Measurements from ENCODE around the gene ARL13B. TPM values are rescaled to one million over a fixed set of nuclear protein-coding genes. Genes with fewer than 3 reads are reported as not detected.
A peak's percentile ranks its signal among the peaks of the same experiment; 100 is the strongest.
"Not testable (repeated sequence)": the region's sequence is repeated elsewhere in the genome, so short reads cannot be mapped to it uniquely, and the experiment has no call there.

The ARL13B gene
- total RNA-seq, 2 experiments from 2014 or later: 9.8 to 11.0 TPM

- H3K4me1 Mint-ChIP-seq: no peaks in the 10 kb centered on the region
- ChIA-PET POLR2A (no interaction called here), CTCF (no interaction called here)
- H3K9me3 Mint-ChIP-seq: no peaks in the 10 kb centered on the region
- no peak for DNase-seq
- no peaks in the 10 kb centered on the region for H3K27me3 Mint-ChIP-seq
- no peak overlapping the region for H3K4me3 Mint-ChIP-seq
- H3K36me3 Mint-ChIP-seq (ENCODE audit: low read depth): peaks cover 18% of the 10 kb centered on the region
- no peak overlapping the region for H3K27ac Mint-ChIP-seq
Measured at GRCh38 chr3:94043285-94043684, 63.3 kb downstream of the ARL13B start.

- H3K27ac Mint-ChIP-seq, DNase-seq, H3K27me3 Mint-ChIP-seq, H3K4me1 Mint-ChIP-seq, H3K9me3 Mint-ChIP-seq, POLR2A ChIA-PET, H3K4me3 Mint-ChIP-seq, CTCF ChIA-PET: not testable (repeated sequence)
- peaks cover 18% of the 10 kb centered on the region for H3K36me3 Mint-ChIP-seq (ENCODE audit: low read depth)
Measured at GRCh38 chr3:94044100-94044936, 64.4 kb downstream of the ARL13B start.

- H3K4me3 Mint-ChIP-seq: no peak overlapping the region
- ChIA-PET CTCF (no interaction called here), POLR2A (no interaction called here)
- no peaks in the 10 kb centered on the region for H3K4me1 Mint-ChIP-seq
- H3K27me3 Mint-ChIP-seq: no peaks in the 10 kb centered on the region
- no peak for DNase-seq
- peaks cover 18% of the 10 kb centered on the region for H3K36me3 Mint-ChIP-seq (ENCODE audit: low read depth)
- H3K27ac Mint-ChIP-seq: no peak overlapping the region
- no peaks in the 10 kb centered on the region for H3K9me3 Mint-ChIP-seq
Measured at GRCh38 chr3:94046533-94046932, 66.6 kb downstream of the ARL13B start.

- peaks cover 14% of the 10 kb centered on the region for H3K36me3 Mint-ChIP-seq (ENCODE audit: low read depth)
- no peaks in the 10 kb centered on the region for H3K27me3 Mint-ChIP-seq
- ChIA-PET CTCF (no interaction called here), POLR2A (interaction anchor here (1.7 kb wide), 1 partner anchor 13 kb away, joined by 5 read pairs; the partner anchor contains the start of genes DHFR2 and NSUN3)
- no peaks in the 10 kb centered on the region for H3K4me1 Mint-ChIP-seq
- no peak overlapping the region for H3K4me3 Mint-ChIP-seq
- no peak for DNase-seq
- H3K27ac Mint-ChIP-seq: no peak overlapping the region
- H3K9me3 Mint-ChIP-seq: no peaks in the 10 kb centered on the region
Measured at GRCh38 chr3:94049267-94049666, 69.3 kb downstream of the ARL13B start.

GRCh38 chr3:94050546-94050945 is 70.6 kb downstream of the ARL13B start:
- Mint-ChIP-seq H3K4me3 (no peak overlapping the region), H3K27ac (no peak overlapping the region), H3K4me1 (no peaks in the 10 kb centered on the region), H3K36me3 (ENCODE audit: low read depth) (peaks cover 5% of the 10 kb centered on the region), H3K9me3 (no peaks in the 10 kb centered on the region), H3K27me3 (no peaks in the 10 kb centered on the region)
- DNase-seq: no peak
- CTCF ChIA-PET: interaction anchor here (1.0 kb wide), 1 partner anchor 12 kb away, joined by 3 read pairs; the partner anchor contains the start of genes DHFR2 and NSUN3
- POLR2A ChIA-PET: interaction anchor here (1.1 to 1.7 kb wide), 2 partner anchors 12 kb away, joined by 5 read pairs; partner anchors contain the start of genes DHFR2 and NSUN3

GRCh38 chr3:94061297-94061696 is 81.3 kb downstream of the ARL13B start:
- Mint-ChIP-seq H3K27ac (no peak overlapping the region), H3K4me3 (peak overlapping the region; percentile 9), H3K4me1 (peaks cover 37% of the 10 kb centered on the region), H3K36me3 (ENCODE audit: low read depth) (peaks cover 41% of the 10 kb centered on the region), H3K27me3 (no peaks in the 10 kb centered on the region), H3K9me3 (no peaks in the 10 kb centered on the region)
- ChIA-PET POLR2A (interaction anchor here (1.7 to 2.9 kb wide), 2 partner anchors 10 to 73 kb away, joined by 5 to 23 read pairs; no protein-coding TSS in a partner anchor), CTCF (interaction anchor here (1.6 to 2.6 kb wide), 2 partner anchors 8 to 48 kb away, joined by 3 to 11 read pairs; no protein-coding TSS in a partner anchor)
- no peak for DNase-seq

- POLR2A ChIA-PET: interaction anchor here (0.6 to 3.2 kb wide), 27 partner anchors 8 to 170 kb away, joined by 3 to 23 read pairs (median 5); partner anchors contain the start of genes ARL13B and PROS1
- Mint-ChIP-seq H3K4me1 (peaks cover 50% of the 10 kb centered on the region), H3K36me3 (ENCODE audit: low read depth) (peaks cover 56% of the 10 kb centered on the region)
Measured at GRCh38 chr3:94062513-94063404, 82.8 kb downstream of the ARL13B start, which contains the start of the genes DHFR2 and NSUN3. TSS of gene DHFR2 (minus strand) at chr3:94062916. CDS start at chr3:94061511, 1,405 bp downstream. TSS of gene NSUN3 (plus strand) at chr3:94063061. CDS start at chr3:94063127, 66 bp downstream.

GRCh38 chr3:94063496-94064119 is 83.7 kb downstream of the ARL13B start:
- CTCF ChIA-PET: interaction anchor here (0.9 to 2.6 kb wide), 5 partner anchors 8 to 61 kb away, joined by 3 to 11 read pairs (median 3); no protein-coding TSS in a partner anchor
- Mint-ChIP-seq H3K9me3 (peaks cover 8% of the 10 kb centered on the region), H3K4me1 (peaks cover 52% of the 10 kb centered on the region), H3K27ac (peak overlapping the region; percentile 98), H3K36me3 (ENCODE audit: low read depth) (peaks cover 60% of the 10 kb centered on the region), H3K4me3 (peak overlapping the region; percentile 86), H3K27me3 (no peaks in the 10 kb centered on the region)
- DNase-seq: no peak
- POLR2A ChIA-PET: interaction anchor here (0.6 to 3.2 kb wide), 18 partner anchors 8 to 171 kb away, joined by 3 to 23 read pairs (median 7); partner anchors contain the start of gene ARL13B

More at GRCh38 chr3:94062513-94063404, 82.8 kb downstream of the ARL13B start, which contains the start of the genes DHFR2 and NSUN3:
- H3K27me3 Mint-ChIP-seq: no peaks in the 10 kb centered on the region
- peak within 1 kb of the TSS; percentile 98 for H3K27ac Mint-ChIP-seq
- peak within 1 kb of the TSS; percentile 86 for H3K4me3 Mint-ChIP-seq
- H3K9me3 Mint-ChIP-seq: peaks cover 8% of the 10 kb centered on the region
- CTCF ChIA-PET: interaction anchor here (0.8 to 2.6 kb wide), 8 partner anchors 9 to 64 kb away, joined by 3 to 11 read pairs (median 3); no protein-coding TSS in a partner anchor
- DNase-seq: peak; percentile 86

GRCh38 chr3:94064243-94064860 is 84.4 kb downstream of the ARL13B start:
- H3K4me1 Mint-ChIP-seq: peaks cover 60% of the 10 kb centered on the region
- peak overlapping the region; percentile 98 for H3K27ac Mint-ChIP-seq
- H3K9me3 Mint-ChIP-seq: peaks cover 8% of the 10 kb centered on the region
- peak overlapping the region; percentile 86 for H3K4me3 Mint-ChIP-seq
- H3K36me3 Mint-ChIP-seq (ENCODE audit: low read depth): peaks cover 61% of the 10 kb centered on the region
- H3K27me3 Mint-ChIP-seq: no peaks in the 10 kb centered on the region
- POLR2A ChIA-PET: interaction anchor here (1.3 to 3.2 kb wide), 4 partner anchors 7 to 60 kb away, joined by 4 to 23 read pairs (median 14); no protein-coding TSS in a partner anchor
- CTCF ChIA-PET: interaction anchor here (1.8 kb wide), 1 partner anchor 62 kb away, joined by 10 read pairs; no protein-coding TSS in a partner anchor
- no peak for DNase-seq

- Mint-ChIP-seq H3K4me1 (peaks cover 63% of the 10 kb centered on the region), H3K9me3 (peaks cover 8% of the 10 kb centered on the region), H3K27ac (no peak overlapping the region), H3K4me3 (peak overlapping the region; percentile 30), H3K27me3 (no peaks in the 10 kb centered on the region), H3K36me3 (ENCODE audit: low read depth) (peaks cover 58% of the 10 kb centered on the region)
- ChIA-PET POLR2A (interaction anchor here (1.6 kb wide), 1 partner anchor 16 kb away, joined by 3 read pairs; no protein-coding TSS in a partner anchor), CTCF (no interaction called here)
- DNase-seq: no peak
Measured at GRCh38 chr3:94065122-94065521, 85.2 kb downstream of the ARL13B start.

GRCh38 chr3:94065819-94066480 is 86.0 kb downstream of the ARL13B start:
- H3K27me3 Mint-ChIP-seq: no peaks in the 10 kb centered on the region
- H3K4me1 Mint-ChIP-seq: peaks cover 64% of the 10 kb centered on the region
- H3K36me3 Mint-ChIP-seq (ENCODE audit: low read depth): peaks cover 50% of the 10 kb centered on the region
- ChIA-PET POLR2A (interaction anchor here (1.6 kb wide), 1 partner anchor 15 kb away, joined by 3 read pairs; no protein-coding TSS in a partner anchor), CTCF (interaction anchor here (1.1 to 1.5 kb wide), 2 partner anchors 63 to 92 kb away, joined by 3 to 4 read pairs; partner anchors contain the start of gene PROS1)
- H3K9me3 Mint-ChIP-seq: peaks cover 8% of the 10 kb centered on the region
- no peak overlapping the region for H3K27ac Mint-ChIP-seq
- no peak for DNase-seq
- H3K4me3 Mint-ChIP-seq: no peak overlapping the region
